Measurements from ENCODE around the gene ITPR3. TPM values are rescaled to one million over a fixed set of nuclear protein-coding genes. Genes with fewer than 3 reads are reported as not detected.

ITPR3 gene
- total RNA-seq, 2 donors from 2014 or later, result 21.8 to 99.1 TPM

GRCh38 chr6:33639559-33639958 lies 18.4 kb downstream of the ITPR3 start:
- WGBS, result 86% methylated on average over 1 of the region's 1 CpG
- Histone ChIP-seq H3K27ac (no peak overlapping the region), H3K4me3 (no peak overlapping the region), H3K36me3 (no peaks in the 10 kb centered on the region), H3K9me3 (no peaks in the 10 kb centered on the region), H3K27me3 (replicated peaks; ENCODE audit: insufficient read depth) (no peaks in the 10 kb centered on the region), H3K4me1 (replicated peaks) (no peaks in the 10 kb centered on the region)
- DNase-seq (ENCODE audit: low spot score), result no peak
- TF ChIP-seq CTCF (IDR thresholded peaks at IDR 0.05), result no peak
- intact Hi-C loops (cut with DNase I), result no loop called here

- H3K9me3 ChIP-seq, result no peaks in the 10 kb centered on the region
- TF ChIP-seq CTCF (IDR thresholded peaks at IDR 0.05) (no peak), POLR2A (IDR thresholded peaks at IDR 0.05) (no peak), POLR2AphosphoS5 (IDR thresholded peaks at IDR 0.05) (no peak)
- no peaks in the 10 kb centered on the region for H3K36me3 ChIP-seq
- no peaks in the 10 kb centered on the region for H3K4me1 ChIP-seq (replicated peaks)
- DNase-seq (ENCODE audit: low spot score), result no peak
- H3K27ac ChIP-seq, result no peak overlapping the region
- no peaks in the 10 kb centered on the region for H3K27me3 ChIP-seq (replicated peaks; ENCODE audit: insufficient read depth)
- intact Hi-C loops (cut with DNase I), result no loop called here
- no peak overlapping the region for H3K4me3 ChIP-seq
- 87% methylated on average over 13 of the region's 13 CpGs for WGBS
Observed at GRCh38 chr6:33640361-33640760, 19.2 kb downstream of the ITPR3 start.

- WGBS, result 65% methylated on average over 11 of the region's 15 CpGs
- Histone ChIP-seq H3K9me3 (no peaks in the 10 kb centered on the region), H3K4me3 (no peak overlapping the region), H3K4me1 (replicated peaks) (no peaks in the 10 kb centered on the region), H3K27ac (no peak overlapping the region), H3K36me3 (no peaks in the 10 kb centered on the region), H3K27me3 (replicated peaks; ENCODE audit: insufficient read depth) (no peaks in the 10 kb centered on the region)
- no peak for TF ChIP-seq POLR2AphosphoS5 (IDR thresholded peaks at IDR 0.05)
- TF ChIP-seq POLR2A (IDR thresholded peaks at IDR 0.05), result no peak
- no peak for TF ChIP-seq CTCF (IDR thresholded peaks at IDR 0.05)
- intact Hi-C loops (cut with DNase I), result no loop called here
- no peak for DNase-seq (ENCODE audit: low spot score)
Observed at GRCh38 chr6:33641144-33641543, 20.0 kb downstream of the ITPR3 start.

GRCh38 chr6:33641602-33642001 lies 20.5 kb downstream of the ITPR3 start:
- H3K9me3 ChIP-seq, result no peaks in the 10 kb centered on the region
- intact Hi-C loops (cut with DNase I), result no loop called here
- H3K27me3 ChIP-seq (replicated peaks; ENCODE audit: insufficient read depth), result no peaks in the 10 kb centered on the region
- H3K27ac ChIP-seq, result no peak overlapping the region
- H3K4me1 ChIP-seq (replicated peaks), result no peaks in the 10 kb centered on the region
- H3K4me3 ChIP-seq, result no peak overlapping the region
- no peak for TF ChIP-seq POLR2AphosphoS5 (IDR thresholded peaks at IDR 0.05)
- TF ChIP-seq CTCF (IDR thresholded peaks at IDR 0.05), result no peak
- H3K36me3 ChIP-seq, result no peaks in the 10 kb centered on the region
- DNase-seq (ENCODE audit: low spot score), result no peak
- 71% methylated on average over 7 of the region's 7 CpGs for WGBS

GRCh38 chr6:33642897-33643296 lies 21.8 kb downstream of the ITPR3 start:
- WGBS, result 60% methylated on average over 4 of the region's 4 CpGs
- TF ChIP-seq POLR2AphosphoS5 (IDR thresholded peaks at IDR 0.05), result no peak
- TF ChIP-seq POLR2A (IDR thresholded peaks at IDR 0.05), result no peak
- TF ChIP-seq CTCF (IDR thresholded peaks at IDR 0.05), result no peak

More at GRCh38 chr6:33642897-33643296, 21.8 kb downstream of the ITPR3 start:
- intact Hi-C loops (cut with DNase I), result no loop called here
- DNase-seq (ENCODE audit: low spot score), result no peak
- no peaks in the 10 kb centered on the region for H3K9me3 ChIP-seq
- no peaks in the 10 kb centered on the region for H3K36me3 ChIP-seq
- no peak overlapping the region for H3K4me3 ChIP-seq
- no peak overlapping the region for H3K27ac ChIP-seq
- no peaks in the 10 kb centered on the region for H3K4me1 ChIP-seq (replicated peaks)
- no peaks in the 10 kb centered on the region for H3K27me3 ChIP-seq (replicated peaks; ENCODE audit: insufficient read depth)

All from prostate gland (tissue), 2 donors.